HG03095 (cell line): ENCODE measurements around the gene CFAP157.

Source experiments
- ATAC-seq: cut with Tn5 transposase; IDR thresholded peaks from one replicate; pipeline ENCODE4 v1.9.1; 2021; ENCODE audit warnings: moderate library complexity; ENCODE audit not compliant: unreplicated experiment

The CFAP157 gene

DNA sequence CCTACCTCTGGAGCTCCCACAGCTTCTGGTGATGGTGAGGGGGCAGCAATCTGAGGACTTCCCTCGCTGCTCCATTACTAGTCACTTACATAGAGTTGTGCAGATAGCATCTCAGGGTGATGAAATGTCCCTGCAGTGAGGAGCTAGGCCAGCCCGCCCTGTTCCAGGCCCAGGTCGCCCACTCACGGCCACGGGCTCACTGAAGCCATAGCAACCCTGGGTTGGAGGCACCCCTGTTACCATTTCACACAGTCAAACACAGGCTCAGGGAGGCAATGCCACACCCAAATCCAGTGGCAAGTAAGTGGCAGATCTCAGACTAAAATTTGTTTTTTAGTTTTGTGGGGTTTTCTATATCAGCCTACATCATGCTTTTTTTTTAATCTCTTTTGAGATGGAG, 52.1 kb downstream of the CFAP157 start:
- ATAC-seq = no peak

DNA sequence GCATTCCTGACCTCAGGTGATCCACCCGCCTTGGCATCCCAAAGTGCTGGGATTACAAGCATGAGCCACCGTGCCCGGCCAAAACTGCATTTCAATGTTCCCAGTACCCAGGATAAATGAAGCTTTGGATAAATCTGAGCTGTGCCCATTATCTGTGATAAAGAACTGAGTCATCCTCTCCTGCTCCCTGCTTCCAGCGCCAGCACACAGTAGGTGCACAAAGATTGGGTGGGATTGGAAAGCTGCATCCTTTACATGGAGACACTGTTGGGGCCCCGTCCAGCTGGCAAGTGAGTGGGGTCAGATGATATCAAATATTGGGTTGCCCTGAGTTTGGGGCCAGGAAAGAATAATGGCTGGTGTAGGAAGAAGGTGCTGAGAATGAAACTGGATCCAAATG, 54.3 kb downstream of the CFAP157 start:
- ATAC-seq = no peak

DNA sequence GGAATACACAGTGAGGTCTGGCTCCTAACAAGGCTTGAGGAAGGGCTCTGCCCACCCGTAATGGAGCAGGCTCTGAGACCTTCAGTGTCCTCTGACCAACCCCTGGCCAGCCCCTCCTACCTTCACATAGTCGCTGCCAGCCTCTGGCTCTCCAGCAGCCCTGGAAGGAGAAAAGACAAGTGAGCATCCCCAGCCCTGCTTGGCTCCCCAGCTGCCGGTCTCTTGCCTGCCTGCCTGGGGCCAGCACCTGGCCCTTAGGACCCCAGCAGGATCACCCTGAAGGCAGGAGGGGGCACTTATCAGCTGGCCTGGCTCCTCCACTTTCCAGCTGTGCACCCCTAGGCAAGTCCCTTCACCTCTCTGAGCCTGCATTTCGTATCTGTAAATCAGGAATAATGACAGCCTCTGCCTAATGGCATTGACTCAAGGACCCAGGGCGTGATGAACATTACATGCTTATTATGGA, 54.7 kb downstream of the CFAP157 start:
- ATAC-seq = no peak

DNA sequence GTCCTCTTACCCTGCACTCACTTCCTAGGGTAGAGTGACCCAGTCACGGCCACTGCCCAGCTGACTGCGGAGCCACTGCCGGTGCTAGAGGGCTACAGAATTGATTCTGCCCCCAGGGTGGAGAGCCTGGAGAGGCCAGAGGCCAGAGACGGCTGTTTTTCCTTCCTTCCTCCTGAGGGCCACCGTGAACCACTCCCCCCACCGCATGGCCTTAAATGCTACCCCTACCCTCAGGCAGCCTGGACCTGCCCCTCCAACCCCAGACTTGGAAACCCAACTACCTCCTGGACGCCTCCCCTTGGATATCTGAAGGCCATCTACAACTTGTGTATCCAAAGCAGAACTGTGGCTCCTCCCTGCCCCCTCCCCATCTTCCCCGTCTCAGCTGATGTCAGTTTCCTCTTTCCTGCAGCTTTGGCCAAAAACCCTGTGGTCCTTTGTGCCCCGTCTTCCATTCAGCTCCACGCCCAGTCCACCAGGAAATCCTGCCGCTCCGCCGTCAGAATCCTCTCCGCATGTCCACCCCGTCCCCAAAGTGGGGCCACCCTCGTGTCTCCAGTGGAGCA, 55.4 kb downstream of the CFAP157 start:
- no peak for ATAC-seq

- ATAC-seq = no peak
Measured at GRCh38 chr9:127763918-127764384, 57.2 kb downstream of the CFAP157 start.

DNA sequence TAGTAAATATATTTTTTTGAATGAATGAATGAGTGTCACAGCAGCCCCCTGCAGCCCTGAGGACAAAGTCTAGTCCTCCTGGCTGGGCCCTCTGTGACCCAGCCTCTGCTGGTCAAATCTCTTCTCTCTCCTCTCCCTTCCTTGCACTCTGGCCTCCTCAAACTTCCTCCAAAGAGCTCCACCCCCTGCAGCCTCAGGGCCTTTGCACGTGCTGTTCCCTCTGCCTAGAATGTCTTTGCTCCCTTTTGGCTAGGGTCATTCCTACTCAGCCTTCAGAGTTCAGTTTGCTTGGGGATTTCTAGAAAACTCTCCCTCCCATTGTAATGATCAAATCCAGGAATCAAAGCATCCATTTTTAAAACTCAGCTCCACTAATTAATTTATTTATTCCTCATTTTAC, 58.6 kb downstream of the CFAP157 start:
- no peak for ATAC-seq
